ENCODE measurements around the gene RBM15B.

GRCh38 chr3:51408021-51408420 is 16.9 kb downstream of the RBM15B start:
- TF ChIP-seq POLR2A (IDR thresholded peaks at IDR 0.05) (no peak), CTCF (IDR thresholded peaks at IDR 0.05) (no peak), POLR2AphosphoS5 (IDR thresholded peaks at IDR 0.05) (no peak)
